ENCODE results near the gene PIGT.

PIGT gene

GRCh38 chr20:45429618-45430017 is 13.7 kb downstream of the PIGT start:
- H3K27me3 Mint-ChIP-seq (ENCODE audit: low read depth) = no peaks in the 10 kb centered on the region
- peaks cover 14% of the 10 kb centered on the region for H3K4me1 Mint-ChIP-seq (ENCODE audit: low read depth)
- no peak overlapping the region for H3K27ac Mint-ChIP-seq
- H3K36me3 Mint-ChIP-seq (ENCODE audit: low read depth) = peaks cover 26% of the 10 kb centered on the region
- H3K4me3 Mint-ChIP-seq = no peak overlapping the region
- H3K9me3 Mint-ChIP-seq = no peaks in the 10 kb centered on the region

DNA sequence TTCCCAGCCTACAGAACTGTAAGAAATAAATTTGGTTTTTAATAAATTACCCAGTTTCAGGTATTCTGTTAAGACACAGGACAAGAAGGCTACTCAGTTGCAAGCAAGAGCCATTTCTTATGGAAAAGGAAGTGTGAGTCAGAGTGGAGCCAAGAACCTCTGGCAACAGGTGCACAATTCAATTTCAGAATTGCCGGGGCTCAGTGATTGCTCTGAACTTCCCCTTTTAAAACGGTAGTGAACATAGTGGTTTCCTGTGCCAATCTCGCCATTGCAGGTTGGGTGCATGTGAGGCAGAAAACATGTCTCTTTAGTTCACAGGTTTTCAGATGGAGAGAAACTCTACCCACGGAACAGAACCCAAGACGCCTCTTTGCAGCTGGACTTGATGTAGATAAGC is 16.4 kb downstream of the PIGT start:
- H3K27me3 Mint-ChIP-seq (ENCODE audit: low read depth) = no peaks in the 10 kb centered on the region
- H3K4me3 Mint-ChIP-seq = no peak overlapping the region
- H3K36me3 Mint-ChIP-seq (ENCODE audit: low read depth) = peaks cover 19% of the 10 kb centered on the region
- peaks cover 23% of the 10 kb centered on the region for H3K4me1 Mint-ChIP-seq (ENCODE audit: low read depth)
- H3K27ac Mint-ChIP-seq = peak overlapping the region; percentile 37
- no peaks in the 10 kb centered on the region for H3K9me3 Mint-ChIP-seq

DNA sequence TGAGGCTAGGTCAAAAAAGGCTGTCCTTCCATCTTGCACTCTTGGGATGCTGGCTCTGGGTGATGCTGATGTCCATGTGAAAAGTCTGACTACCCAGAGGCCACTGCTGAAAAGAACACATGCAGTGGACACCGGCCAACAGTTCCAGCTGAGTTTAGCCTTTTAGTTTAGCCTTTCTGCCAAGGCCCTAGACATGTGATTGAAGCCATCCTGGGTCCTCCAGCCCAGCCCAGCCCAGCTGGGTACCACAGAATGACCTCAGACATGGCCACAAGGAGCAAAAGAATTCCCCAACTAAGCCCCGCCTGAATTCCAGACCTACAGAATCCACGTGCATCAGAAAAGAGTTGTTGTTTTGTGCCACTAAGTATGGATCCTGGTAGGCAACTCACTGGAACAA is 17.4 kb downstream of the PIGT start:
- Mint-ChIP-seq H3K27me3 (ENCODE audit: low read depth) (no peaks in the 10 kb centered on the region), H3K4me3 (no peak overlapping the region), H3K27ac (no peak overlapping the region), H3K9me3 (no peaks in the 10 kb centered on the region), H3K4me1 (ENCODE audit: low read depth) (peaks cover 23% of the 10 kb centered on the region), H3K36me3 (ENCODE audit: low read depth) (peaks cover 14% of the 10 kb centered on the region)

GRCh38 chr20:45433976-45434375 is 18.0 kb downstream of the PIGT start:
- Mint-ChIP-seq H3K27ac (no peak overlapping the region), H3K36me3 (ENCODE audit: low read depth) (peaks cover 14% of the 10 kb centered on the region), H3K4me3 (no peak overlapping the region), H3K4me1 (ENCODE audit: low read depth) (peaks cover 23% of the 10 kb centered on the region), H3K9me3 (no peaks in the 10 kb centered on the region), H3K27me3 (ENCODE audit: low read depth) (no peaks in the 10 kb centered on the region)

GRCh38 chr20:45436732-45437485 is 21.0 kb downstream of the PIGT start:
- H3K36me3 Mint-ChIP-seq (ENCODE audit: low read depth) = peaks cover 12% of the 10 kb centered on the region
- no peaks in the 10 kb centered on the region for H3K9me3 Mint-ChIP-seq
- H3K27me3 Mint-ChIP-seq (ENCODE audit: low read depth) = no peaks in the 10 kb centered on the region
- peaks cover 19% of the 10 kb centered on the region for H3K4me1 Mint-ChIP-seq (ENCODE audit: low read depth)
- no peak overlapping the region for H3K27ac Mint-ChIP-seq
- H3K4me3 Mint-ChIP-seq = peak overlapping the region; percentile 72

- H3K27me3 Mint-ChIP-seq (ENCODE audit: low read depth) = peaks cover 12% of the 10 kb centered on the region
- H3K4me3 Mint-ChIP-seq = no peak overlapping the region
- H3K36me3 Mint-ChIP-seq (ENCODE audit: low read depth) = no peaks in the 10 kb centered on the region
- H3K4me1 Mint-ChIP-seq (ENCODE audit: low read depth) = peaks cover 26% of the 10 kb centered on the region
- no peak overlapping the region for H3K27ac Mint-ChIP-seq
- H3K9me3 Mint-ChIP-seq = no peaks in the 10 kb centered on the region
Measured at GRCh38 chr20:45440424-45440823, 24.5 kb downstream of the PIGT start.

DNA sequence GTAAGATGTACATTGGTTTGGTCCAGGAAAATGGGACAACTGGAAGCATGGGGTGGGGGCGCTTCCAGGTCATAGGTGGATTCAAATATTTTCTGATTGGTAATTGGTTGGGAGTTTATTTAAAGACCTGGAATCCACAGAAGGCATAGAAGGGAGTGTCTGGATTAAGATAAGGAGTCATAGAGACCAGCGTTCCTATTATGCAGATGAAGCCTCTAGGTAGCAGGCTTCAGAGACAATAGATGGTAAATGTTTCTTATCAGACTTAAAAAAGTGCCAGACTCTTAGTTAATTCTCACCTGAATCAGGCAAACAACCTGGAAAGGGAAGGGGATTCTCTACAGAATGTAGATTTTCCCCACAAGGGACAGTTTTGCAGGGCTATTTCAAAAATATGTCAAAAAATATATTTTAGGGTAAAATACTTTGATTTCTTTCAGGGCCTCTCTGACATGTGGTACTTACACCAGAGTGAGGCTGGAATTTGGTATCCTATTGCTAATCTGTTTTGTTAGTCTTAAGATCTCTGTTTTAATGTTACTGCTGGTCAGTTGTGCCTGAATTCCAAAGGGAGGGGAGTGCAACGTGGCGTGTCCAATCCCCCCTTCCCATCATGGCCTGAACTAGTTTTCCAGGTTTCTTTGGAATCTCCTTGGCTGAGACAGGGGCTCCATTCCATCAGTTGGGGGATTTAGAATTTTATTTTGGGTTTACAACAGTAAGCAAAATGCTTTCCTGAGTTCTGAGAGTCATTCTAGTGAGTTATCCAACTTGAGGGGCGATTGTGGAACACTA is 25.1 kb downstream of the PIGT start:
- Mint-ChIP-seq H3K4me3 (no peak overlapping the region), H3K36me3 (ENCODE audit: low read depth) (no peaks in the 10 kb centered on the region), H3K27me3 (ENCODE audit: low read depth) (peaks cover 18% of the 10 kb centered on the region), H3K4me1 (ENCODE audit: low read depth) (peaks cover 33% of the 10 kb centered on the region), H3K27ac (no peak overlapping the region), H3K9me3 (no peaks in the 10 kb centered on the region)

- no peaks in the 10 kb centered on the region for H3K9me3 Mint-ChIP-seq
- H3K36me3 Mint-ChIP-seq (ENCODE audit: low read depth) = no peaks in the 10 kb centered on the region
- peaks cover 25% of the 10 kb centered on the region for H3K27me3 Mint-ChIP-seq (ENCODE audit: low read depth)
- H3K4me1 Mint-ChIP-seq (ENCODE audit: low read depth) = peaks cover 31% of the 10 kb centered on the region
- no peak overlapping the region for H3K27ac Mint-ChIP-seq
- no peak overlapping the region for H3K4me3 Mint-ChIP-seq
Measured at GRCh38 chr20:45441746-45442145, 25.8 kb downstream of the PIGT start.

DNA sequence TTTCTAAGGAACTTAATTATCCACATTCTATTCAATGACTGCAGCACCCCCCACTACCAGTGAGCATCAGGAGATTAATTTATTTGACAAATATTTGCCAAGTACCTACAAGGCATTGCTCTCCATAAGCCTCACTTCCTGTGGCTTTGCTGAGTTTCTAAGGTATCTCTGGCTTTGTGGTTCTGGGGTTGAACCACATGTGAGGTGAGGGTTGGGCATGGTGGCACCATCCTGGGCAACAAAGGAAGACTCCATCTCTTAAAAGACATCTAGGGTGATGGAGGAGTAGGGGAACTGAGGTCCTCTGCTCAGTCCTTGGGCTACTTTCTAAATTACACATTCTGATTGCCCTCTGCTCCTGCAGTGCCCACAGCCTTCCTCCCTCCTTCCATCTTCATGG is 28.1 kb downstream of the PIGT start:
- Mint-ChIP-seq H3K27ac (peak overlapping the region; percentile 49), H3K4me1 (ENCODE audit: low read depth) (peaks cover 27% of the 10 kb centered on the region), H3K36me3 (ENCODE audit: low read depth) (no peaks in the 10 kb centered on the region), H3K27me3 (ENCODE audit: low read depth) (peaks cover 32% of the 10 kb centered on the region), H3K9me3 (no peaks in the 10 kb centered on the region), H3K4me3 (no peak overlapping the region)

- Mint-ChIP-seq H3K4me1 (ENCODE audit: low read depth) (peaks cover 28% of the 10 kb centered on the region), H3K36me3 (ENCODE audit: low read depth) (no peaks in the 10 kb centered on the region), H3K27ac (no peak overlapping the region), H3K27me3 (ENCODE audit: low read depth) (peaks cover 32% of the 10 kb centered on the region), H3K4me3 (no peak overlapping the region), H3K9me3 (no peaks in the 10 kb centered on the region)
Measured at GRCh38 chr20:45445805-45446562, 30.0 kb downstream of the PIGT start.

GRCh38 chr20:45448270-45448669 is 32.3 kb downstream of the PIGT start:
- peaks cover 30% of the 10 kb centered on the region for H3K4me1 Mint-ChIP-seq (ENCODE audit: low read depth)
- H3K9me3 Mint-ChIP-seq = no peaks in the 10 kb centered on the region
- no peaks in the 10 kb centered on the region for H3K36me3 Mint-ChIP-seq (ENCODE audit: low read depth)
- no peak overlapping the region for H3K4me3 Mint-ChIP-seq
- no peak overlapping the region for H3K27ac Mint-ChIP-seq
- peaks cover 32% of the 10 kb centered on the region for H3K27me3 Mint-ChIP-seq (ENCODE audit: low read depth)

DNA sequence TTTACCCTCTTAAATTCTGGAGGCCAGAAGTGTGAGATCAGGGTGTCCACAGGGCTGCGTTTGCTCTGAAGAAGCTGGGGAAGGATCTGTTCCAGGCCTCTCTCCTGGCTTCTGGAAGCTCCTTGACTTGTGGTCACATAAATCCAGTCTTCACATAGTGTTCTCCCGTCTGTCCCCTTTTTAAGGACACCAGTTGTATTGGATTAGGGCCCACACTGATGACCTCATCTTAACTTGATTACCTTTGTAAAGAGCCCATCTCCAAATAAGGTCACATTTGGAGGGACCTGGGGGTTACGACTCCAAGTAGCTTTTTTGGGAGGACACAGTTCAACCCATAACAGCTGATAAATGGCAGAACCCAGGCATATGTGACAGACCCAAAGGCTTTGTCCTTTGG is 33.6 kb downstream of the PIGT start:
- Mint-ChIP-seq H3K27me3 (ENCODE audit: low read depth) (peaks cover 28% of the 10 kb centered on the region), H3K4me1 (ENCODE audit: low read depth) (peaks cover 19% of the 10 kb centered on the region), H3K36me3 (ENCODE audit: low read depth) (no peaks in the 10 kb centered on the region), H3K9me3 (no peaks in the 10 kb centered on the region), H3K27ac (no peak overlapping the region), H3K4me3 (no peak overlapping the region)

DNA sequence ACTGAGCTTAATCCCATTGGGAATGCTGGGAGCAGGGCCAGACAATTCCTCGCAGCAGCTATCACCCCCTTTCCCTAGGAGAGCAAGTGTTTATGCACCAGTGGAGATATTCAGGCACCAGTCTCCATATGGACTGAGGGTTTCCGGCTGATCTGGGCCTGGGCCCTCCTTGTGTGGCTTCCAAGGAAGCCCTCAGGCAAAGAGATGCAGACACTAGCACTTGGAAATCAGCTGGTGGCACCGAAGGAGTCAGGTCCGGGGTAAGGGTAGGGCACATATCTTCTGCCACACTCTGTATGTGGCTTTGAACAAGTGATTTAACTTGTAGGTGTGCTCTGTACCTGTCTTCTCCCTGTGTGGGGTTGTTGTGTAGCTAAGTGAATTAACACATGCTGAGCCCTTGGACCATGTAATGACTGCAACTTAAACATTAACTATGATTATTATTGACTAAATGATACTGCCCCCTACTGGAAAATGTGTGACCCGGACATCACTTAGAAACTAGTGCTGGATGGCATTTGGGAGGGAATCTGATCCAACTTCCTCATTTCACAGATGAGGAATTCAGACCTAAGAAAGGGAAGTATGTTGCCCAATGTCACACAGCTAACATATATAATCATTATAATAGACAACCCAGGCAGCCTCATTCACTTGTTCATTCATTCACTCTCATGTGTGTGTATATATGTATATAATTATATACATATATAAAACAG is 34.3 kb downstream of the PIGT start:
- Mint-ChIP-seq H3K36me3 (ENCODE audit: low read depth) (no peaks in the 10 kb centered on the region), H3K27ac (no peak overlapping the region), H3K4me3 (no peak overlapping the region), H3K4me1 (ENCODE audit: low read depth) (peaks cover 15% of the 10 kb centered on the region), H3K27me3 (ENCODE audit: low read depth) (peaks cover 21% of the 10 kb centered on the region), H3K9me3 (no peaks in the 10 kb centered on the region)

DNA sequence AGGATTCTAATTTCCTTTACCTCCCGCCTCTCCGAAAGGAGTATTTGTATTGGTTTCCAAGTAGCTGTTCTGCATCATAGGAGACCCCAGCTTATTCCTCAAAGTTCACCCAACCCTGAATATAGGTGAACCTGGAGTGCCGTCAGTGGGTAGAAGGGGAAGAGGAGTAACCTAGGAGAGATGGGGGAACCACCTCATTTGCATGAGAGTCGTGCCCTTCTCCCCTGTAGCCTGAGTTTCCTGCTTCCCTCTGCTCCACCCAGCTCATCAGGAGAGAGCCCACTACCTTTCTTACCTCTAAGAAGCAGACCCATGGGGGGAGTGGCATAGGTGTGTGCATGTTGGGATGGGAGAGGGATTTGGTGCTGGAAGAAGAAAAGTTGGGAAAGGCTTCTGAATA is 36.3 kb downstream of the PIGT start:
- Mint-ChIP-seq H3K36me3 (ENCODE audit: low read depth) (no peaks in the 10 kb centered on the region), H3K9me3 (no peaks in the 10 kb centered on the region), H3K4me3 (no peak overlapping the region), H3K4me1 (ENCODE audit: low read depth) (peaks cover 5% of the 10 kb centered on the region), H3K27ac (no peak overlapping the region), H3K27me3 (ENCODE audit: low read depth) (peaks cover 8% of the 10 kb centered on the region)
